HL-60 (cell line): Measurements from ENCODE around the gene TNP2.

Experiments used
- DNase-seq, 2 experiments: peaks; one replicate each; pipeline ENCODE4 v3.0.0-alpha.2; 2010 to 2020; ENCODE audit warnings: low read depth in 1 of 2, low spot score in 1 of 2
- H3K27ac ChIP-seq: fragments of 250-450 bp; sonication (Bioruptor Pico); replicated peaks from 2 replicates; pipeline ENCODE4 v1.5.1; 2020; ENCODE audit warnings: mild to moderate bottlenecking, moderate library complexity
- H3K27me3 ChIP-seq: fragments of 250-450 bp; sonication (Bioruptor Pico); 2 replicates; pipeline ENCODE4 v1.5.1; 2021; ENCODE audit warnings: mild to moderate bottlenecking, moderate library complexity; ENCODE audit not compliant: insufficient read depth, poor library complexity, severe bottlenecking
- H3K4me3 ChIP-seq: replicated peaks from 2 replicates; pipeline ENCODE4 v1.5.1; 2011; ENCODE audit warnings: mild to moderate bottlenecking, control low read depth, low read length; ENCODE audit not compliant: insufficient read depth
- CTCF ChIP-seq: IDR thresholded peaks from one replicate; pipeline ENCODE4 v1.5.1; 2011; ENCODE audit warnings: low read length, control low read depth, inconsistent platforms; ENCODE audit not compliant: insufficient read depth
- GABPA ChIP-seq: IDR thresholded peaks from 2 replicates; pipeline ENCODE4 v1.6.1; 2012; ENCODE audit warnings: low read depth
- POLR2AphosphoS5 ChIP-seq: IDR thresholded peaks from 2 replicates; pipeline ENCODE4 v1.6.1; 2012; ENCODE audit warnings: low read depth
- SPI1 ChIP-seq: IDR thresholded peaks from 2 replicates; pipeline ENCODE4 v1.6.1; 2012; ENCODE audit warnings: low read depth, mild to moderate bottlenecking, borderline replicate concordance
- TF ChIP-seq, protein P1 (sequence below): IDR thresholded peaks from 2 replicates; pipeline ENCODE4 v1.6.1; 2012; ENCODE audit warnings: low read depth; ENCODE audit not compliant: insufficient replicate concordance

TNP2 gene

GRCh38 chr16:11251525-11252481 lies 17.3 kb downstream of the TNP2 start:
- H3K27me3 ChIP-seq = no peaks in the 10 kb centered on the region
- H3K27ac ChIP-seq = no peak overlapping the region
- no peak for DNase-seq
- TF ChIP-seq SPI1 = no peak
- TF ChIP-seq POLR2AphosphoS5 = no peak
- TF ChIP-seq CTCF = no peak
- TF ChIP-seq, protein P1, sequence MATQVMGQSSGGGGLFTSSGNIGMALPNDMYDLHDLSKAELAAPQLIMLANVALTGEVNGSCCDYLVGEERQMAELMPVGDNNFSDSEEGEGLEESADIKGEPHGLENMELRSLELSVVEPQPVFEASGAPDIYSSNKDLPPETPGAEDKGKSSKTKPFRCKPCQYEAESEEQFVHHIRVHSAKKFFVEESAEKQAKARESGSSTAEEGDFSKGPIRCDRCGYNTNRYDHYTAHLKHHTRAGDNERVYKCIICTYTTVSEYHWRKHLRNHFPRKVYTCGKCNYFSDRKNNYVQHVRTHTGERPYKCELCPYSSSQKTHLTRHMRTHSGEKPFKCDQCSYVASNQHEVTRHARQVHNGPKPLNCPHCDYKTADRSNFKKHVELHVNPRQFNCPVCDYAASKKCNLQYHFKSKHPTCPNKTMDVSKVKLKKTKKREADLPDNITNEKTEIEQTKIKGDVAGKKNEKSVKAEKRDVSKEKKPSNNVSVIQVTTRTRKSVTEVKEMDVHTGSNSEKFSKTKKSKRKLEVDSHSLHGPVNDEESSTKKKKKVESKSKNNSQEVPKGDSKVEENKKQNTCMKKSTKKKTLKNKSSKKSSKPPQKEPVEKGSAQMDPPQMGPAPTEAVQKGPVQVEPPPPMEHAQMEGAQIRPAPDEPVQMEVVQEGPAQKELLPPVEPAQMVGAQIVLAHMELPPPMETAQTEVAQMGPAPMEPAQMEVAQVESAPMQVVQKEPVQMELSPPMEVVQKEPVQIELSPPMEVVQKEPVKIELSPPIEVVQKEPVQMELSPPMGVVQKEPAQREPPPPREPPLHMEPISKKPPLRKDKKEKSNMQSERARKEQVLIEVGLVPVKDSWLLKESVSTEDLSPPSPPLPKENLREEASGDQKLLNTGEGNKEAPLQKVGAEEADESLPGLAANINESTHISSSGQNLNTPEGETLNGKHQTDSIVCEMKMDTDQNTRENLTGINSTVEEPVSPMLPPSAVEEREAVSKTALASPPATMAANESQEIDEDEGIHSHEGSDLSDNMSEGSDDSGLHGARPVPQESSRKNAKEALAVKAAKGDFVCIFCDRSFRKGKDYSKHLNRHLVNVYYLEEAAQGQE = no peak
- TF ChIP-seq GABPA = no peak
- H3K4me3 ChIP-seq = no peak overlapping the region

- TF ChIP-seq SPI1 = no peak
- TF ChIP-seq, protein P1 = no peak
- no peak for TF ChIP-seq POLR2AphosphoS5
- no peak for TF ChIP-seq GABPA
- no peak for TF ChIP-seq CTCF
- no peaks in the 10 kb centered on the region for H3K27me3 ChIP-seq
- H3K4me3 ChIP-seq = no peak overlapping the region
- DNase-seq = no peak
- no peak overlapping the region for H3K27ac ChIP-seq
These were observed 18.2 kb downstream of the TNP2 start for GRCh38 chr16:11250786-11251524.

DNA sequence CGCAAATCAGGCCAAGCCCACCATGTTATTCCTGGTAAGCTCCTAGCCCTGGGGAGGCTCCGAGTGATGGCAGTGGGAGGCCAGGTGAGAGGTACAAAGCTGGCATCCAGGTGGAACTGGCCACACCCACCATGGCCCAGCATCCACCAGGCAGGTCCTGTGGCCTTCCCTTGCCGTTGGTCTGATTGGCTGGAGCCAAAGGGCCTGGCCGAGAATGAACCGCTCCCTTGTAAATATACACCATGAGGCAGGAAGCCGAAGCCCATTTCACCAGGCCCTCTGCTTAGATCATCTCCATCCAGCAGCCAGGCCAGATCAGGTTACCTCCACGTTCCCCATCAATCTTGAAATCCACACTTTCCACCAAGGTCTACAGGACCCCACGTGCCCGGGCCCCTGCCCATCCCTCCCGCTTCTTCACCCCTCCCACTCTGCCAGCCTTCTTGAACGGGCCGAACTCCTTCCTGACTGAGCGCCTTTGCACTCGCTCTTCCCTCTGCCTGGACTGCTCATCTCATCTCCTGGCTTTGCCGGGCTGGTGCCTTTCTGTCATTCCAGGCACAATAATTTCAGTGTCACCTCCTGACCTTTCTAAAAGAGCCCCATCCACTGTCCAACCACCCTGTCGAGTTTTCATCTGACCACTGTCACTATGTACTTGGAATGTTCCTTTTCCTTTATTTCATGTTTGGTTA lies 18.9 kb downstream of the TNP2 start:
- H3K4me3 ChIP-seq = no peak overlapping the region
- no peak overlapping the region for H3K27ac ChIP-seq
- TF ChIP-seq GABPA (no peak), POLR2AphosphoS5 (no peak), CTCF (no peak)
- TF ChIP-seq, protein P1 = no peak
- no peak for DNase-seq
- no peaks in the 10 kb centered on the region for H3K27me3 ChIP-seq
